Epithelial cell of proximal tubule (primary cell): Measurements from ENCODE around the gene POLD1. TPM values are rescaled to one million over a fixed set of nuclear protein-coding genes. Genes with fewer than 3 reads are reported as not detected.

Source experiments
- DNase-seq: peaks from one replicate; pipeline ENCODE4 v3.0.0-alpha.2; 2011; ENCODE audit warnings: low read depth
- H3K4me3 ChIP-seq: 2 replicates; pipeline ENCODE4 v1.5.1; 2011; ENCODE audit warnings: low read depth, mild to moderate bottlenecking, low read length
- total RNA-seq: library from RNA; depleted of rRNA; stranded (reverse); fragments of >200 nt; gene quantifications from 2 replicates; pipeline ENCODE4 v1.2.3, GENCODE V29; 2015
- TF ChIP-seq, protein P1 (sequence below): conservative IDR thresholded peaks from 2 replicates; pipeline ENCODE4 v1.5.1; 2012; ENCODE audit warnings: low read depth, mild to moderate bottlenecking, low read length

POLD1 gene
- total RNA-seq, 1 donor from 2014 or later = 89.4 TPM

DNA sequence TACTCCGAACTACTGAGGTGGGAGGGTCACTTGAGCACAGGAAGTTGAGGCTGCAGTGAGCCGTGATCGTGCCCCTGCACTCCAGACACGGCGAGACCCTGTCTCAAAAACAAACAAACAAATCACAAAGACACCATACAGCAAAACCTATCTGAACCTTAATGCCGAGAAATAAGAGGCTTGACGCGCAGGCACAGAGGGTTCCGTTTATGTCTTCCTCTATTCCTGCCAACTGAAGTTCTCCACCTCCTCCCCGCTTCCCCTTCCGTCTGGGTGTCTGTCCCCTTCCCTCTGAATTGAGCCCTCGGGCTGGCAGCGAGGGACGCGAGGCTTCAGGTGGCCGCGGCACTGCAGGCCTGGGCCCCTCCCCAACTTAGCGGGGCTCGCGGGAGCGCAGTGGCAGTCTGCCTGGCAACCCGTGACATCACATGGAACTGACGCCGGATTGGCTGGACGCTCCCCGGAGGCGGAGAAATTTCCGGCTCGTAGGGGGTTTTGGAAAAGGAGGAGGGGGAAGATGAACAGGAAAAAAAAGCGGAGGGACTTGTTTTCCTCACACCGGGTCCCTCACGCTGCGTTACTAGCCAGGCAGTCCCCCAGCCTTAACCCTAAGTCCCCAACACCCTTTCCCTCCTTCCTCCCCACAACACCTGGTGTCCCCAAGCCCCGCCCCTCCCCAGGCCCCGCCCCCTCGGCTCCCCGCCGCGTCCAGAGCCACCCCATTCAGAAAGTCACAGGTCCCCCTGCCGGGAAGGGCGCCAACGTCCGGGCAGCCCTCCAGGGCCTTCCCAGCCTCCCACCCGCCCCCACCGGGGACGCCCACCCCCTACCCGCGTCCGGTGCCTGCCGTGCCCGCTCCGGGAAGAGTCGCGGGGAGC is 47.4 kb downstream of the POLD1 start:
- peak overlapping the region; percentile 62 for H3K4me3 ChIP-seq
- DNase-seq = no peak
- TF ChIP-seq, protein P1, sequence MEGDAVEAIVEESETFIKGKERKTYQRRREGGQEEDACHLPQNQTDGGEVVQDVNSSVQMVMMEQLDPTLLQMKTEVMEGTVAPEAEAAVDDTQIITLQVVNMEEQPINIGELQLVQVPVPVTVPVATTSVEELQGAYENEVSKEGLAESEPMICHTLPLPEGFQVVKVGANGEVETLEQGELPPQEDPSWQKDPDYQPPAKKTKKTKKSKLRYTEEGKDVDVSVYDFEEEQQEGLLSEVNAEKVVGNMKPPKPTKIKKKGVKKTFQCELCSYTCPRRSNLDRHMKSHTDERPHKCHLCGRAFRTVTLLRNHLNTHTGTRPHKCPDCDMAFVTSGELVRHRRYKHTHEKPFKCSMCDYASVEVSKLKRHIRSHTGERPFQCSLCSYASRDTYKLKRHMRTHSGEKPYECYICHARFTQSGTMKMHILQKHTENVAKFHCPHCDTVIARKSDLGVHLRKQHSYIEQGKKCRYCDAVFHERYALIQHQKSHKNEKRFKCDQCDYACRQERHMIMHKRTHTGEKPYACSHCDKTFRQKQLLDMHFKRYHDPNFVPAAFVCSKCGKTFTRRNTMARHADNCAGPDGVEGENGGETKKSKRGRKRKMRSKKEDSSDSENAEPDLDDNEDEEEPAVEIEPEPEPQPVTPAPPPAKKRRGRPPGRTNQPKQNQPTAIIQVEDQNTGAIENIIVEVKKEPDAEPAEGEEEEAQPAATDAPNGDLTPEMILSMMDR = no peak

DNA sequence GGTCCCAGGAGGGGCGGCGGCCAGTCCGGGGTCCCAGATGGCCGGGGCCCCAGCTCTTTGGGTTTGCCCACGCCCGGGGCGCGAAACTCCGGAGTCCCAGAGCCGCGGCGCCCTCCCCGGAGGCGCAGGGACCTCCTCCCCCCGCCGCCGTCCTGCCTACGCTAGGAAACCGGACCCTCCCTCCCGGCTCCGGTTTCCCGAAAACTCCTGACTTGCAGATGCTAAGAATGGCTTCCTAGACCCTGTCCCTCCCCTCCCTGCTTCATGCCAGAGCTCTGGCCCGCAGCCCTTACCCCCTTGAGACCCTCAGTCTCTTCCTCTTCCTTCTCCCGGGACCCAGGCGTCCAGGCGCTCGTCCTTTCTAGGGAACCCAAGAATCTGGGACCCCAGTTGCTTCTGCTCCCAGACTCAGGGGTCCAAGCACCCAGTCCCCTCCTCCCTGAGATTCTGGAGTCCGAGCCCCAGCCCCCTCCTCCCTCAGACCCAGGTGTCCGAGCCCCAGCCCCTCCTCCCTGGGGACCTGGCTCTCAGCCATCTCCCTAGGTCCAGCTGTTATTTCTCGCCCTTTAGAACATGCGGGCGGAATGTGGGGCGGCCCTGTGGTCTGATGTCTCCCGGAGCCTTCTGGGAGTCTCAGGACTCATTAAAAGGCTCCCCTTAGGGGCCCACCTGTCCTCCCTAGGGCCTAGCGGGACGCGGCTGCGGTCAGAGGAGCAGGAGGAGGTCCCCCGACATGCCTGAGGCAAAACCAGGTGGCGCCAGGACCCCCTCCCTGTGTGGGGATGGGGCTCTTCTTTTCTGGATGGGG is 48.3 kb downstream of the POLD1 start, which contains the start of gene MYBPC2:
TSS of gene MYBPC2 (plus strand) at position 672 of the 808 bp plus-strand sequence. CDS start at position 734, 62 bp downstream.
- no peak for DNase-seq
- H3K4me3 ChIP-seq = peak within 1 kb of the TSS; percentile 62
- TF ChIP-seq, protein P1 = no peak

DNA sequence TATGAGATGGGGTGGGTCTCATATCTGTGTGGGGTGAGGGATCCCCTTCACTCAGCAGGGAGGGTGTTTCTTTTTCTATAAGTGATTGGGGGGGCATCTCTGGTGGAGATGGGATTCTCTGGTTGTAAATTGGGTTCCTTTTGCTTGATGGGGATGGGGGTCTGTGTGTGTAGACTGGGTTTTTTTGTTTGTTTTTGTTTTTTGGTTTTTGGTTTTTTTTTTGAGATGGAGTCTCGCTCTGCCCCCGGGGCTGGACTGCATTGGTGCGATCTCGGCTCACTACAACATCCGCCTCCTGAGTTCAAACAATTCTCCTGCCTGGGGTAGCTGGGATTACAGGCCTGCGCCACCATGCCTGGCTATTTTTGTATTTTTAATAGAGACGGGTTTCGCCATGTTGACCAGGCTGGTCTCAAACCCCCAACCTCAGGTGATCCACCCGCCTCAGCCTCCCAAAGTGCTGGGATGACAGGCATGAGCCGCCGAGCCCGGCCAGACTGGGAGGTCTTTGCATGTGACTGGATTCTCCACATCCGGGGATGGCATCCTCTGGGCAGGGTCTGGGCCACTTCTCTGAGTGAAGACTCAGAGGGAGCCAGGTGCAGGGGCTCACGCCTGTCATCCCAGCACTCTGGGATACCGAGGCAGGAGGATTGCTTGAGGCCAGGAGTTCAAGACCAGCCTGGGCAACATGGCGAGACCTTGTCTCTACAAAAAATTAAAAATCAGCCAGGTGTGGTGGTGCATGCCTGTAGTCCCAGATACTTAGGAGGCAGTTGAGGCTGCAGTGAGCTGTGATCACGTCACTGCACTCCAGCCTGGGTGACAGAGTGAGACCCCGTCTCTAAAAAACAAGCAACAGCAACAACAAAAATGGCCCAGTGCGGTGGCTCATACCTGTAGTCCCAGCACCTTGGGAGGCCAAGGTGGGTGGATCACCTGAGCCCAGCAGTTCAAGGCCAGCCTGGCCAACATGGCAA is 49.3 kb downstream of the POLD1 start:
- no peak overlapping the region for H3K4me3 ChIP-seq
- no peak for DNase-seq
- TF ChIP-seq, protein P1 = no peak

DNA sequence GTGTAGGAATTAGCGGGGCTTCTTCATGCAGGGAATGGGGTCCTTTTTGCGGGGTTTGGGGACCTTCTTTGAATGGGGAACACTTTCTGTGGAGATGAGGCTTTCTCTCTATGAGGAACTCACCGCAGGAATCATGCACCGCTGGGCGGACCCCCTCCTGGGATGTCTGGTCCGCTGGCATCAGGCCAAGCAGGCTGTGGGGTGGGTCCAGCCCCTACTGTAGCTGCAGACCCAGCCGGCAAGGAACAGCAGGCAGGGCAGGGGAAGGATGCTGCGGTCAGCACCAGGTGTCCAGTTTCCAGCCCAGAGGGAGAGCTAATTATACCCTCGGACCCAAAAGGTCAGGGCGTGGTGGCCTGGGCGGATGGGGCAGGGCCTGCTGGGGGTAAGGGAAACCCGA is 50.4 kb downstream of the POLD1 start:
- no peak for DNase-seq
- TF ChIP-seq, protein P1 = no peak
- H3K4me3 ChIP-seq = no peak overlapping the region

DNA sequence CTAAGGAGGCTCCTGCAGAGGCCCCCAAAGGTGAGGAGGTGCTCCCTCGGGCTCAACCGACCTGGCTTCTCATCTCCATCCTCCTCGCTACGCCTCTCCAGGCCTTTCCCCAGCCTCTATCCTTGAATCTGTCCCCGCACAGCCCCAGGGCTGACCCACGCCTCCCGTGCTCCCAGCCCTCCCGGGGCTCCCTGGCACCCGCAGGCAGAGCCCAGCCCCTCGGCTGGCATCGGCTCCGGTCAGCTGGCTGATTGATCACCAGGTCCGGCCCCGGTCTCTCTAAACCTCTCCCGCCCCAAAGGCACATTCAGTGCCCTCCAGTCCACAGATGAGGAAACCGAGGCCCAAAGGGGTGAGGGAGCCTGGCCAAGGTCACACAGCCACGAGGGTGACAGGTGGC is 51.1 kb downstream of the POLD1 start:
- TF ChIP-seq, protein P1 = no peak
- no peak overlapping the region for H3K4me3 ChIP-seq
- no peak for DNase-seq

DNA sequence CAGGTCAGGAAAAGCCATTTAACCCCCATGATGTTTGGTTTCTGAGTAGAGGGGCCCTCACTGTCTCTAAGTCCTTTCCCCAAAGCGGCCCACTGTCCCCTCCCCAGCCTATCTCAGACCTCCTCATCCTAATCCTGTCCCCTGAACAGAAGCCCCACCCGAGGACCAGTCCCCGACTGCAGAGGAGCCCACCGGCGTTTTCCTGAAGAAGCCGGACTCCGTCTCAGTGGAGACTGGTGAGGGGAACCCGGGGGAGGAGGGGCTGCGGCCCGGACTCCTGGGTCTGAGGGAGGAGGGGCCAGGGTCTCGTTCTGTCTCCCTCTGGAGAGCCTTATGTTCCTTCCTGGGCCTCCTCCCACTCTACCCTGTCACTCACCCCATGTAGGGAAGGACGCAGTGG is 51.5 kb downstream of the POLD1 start:
- TF ChIP-seq, protein P1 = no peak
- H3K4me3 ChIP-seq = no peak overlapping the region
- no peak for DNase-seq
